ENCODE results near the gene TBX4.

TBX4 gene

DNA sequence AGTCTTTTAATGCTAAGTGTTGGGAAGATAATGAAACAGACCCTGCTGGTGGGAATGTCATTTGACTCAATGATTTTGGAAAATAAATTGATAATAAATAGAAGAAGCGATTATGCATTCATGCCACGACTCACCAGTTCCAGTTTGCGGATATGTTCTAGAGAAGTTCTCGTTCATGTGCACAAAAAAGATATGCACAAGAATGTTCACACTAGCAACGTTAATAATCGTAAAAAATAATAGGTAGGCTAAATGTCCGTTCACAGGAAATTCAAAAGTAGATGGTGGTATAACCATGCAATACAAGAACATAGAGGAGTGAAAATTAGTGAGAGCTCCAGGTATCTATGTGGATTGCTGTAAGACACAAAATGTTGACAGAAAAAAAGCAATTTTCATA lies 79.0 kb downstream of the TBX4 start:
- no peak overlapping the region for H3K4me3 ChIP-seq (ENCODE audit: control insufficient read depth, low read depth, low read length)
- TF ChIP-seq, protein P1, sequence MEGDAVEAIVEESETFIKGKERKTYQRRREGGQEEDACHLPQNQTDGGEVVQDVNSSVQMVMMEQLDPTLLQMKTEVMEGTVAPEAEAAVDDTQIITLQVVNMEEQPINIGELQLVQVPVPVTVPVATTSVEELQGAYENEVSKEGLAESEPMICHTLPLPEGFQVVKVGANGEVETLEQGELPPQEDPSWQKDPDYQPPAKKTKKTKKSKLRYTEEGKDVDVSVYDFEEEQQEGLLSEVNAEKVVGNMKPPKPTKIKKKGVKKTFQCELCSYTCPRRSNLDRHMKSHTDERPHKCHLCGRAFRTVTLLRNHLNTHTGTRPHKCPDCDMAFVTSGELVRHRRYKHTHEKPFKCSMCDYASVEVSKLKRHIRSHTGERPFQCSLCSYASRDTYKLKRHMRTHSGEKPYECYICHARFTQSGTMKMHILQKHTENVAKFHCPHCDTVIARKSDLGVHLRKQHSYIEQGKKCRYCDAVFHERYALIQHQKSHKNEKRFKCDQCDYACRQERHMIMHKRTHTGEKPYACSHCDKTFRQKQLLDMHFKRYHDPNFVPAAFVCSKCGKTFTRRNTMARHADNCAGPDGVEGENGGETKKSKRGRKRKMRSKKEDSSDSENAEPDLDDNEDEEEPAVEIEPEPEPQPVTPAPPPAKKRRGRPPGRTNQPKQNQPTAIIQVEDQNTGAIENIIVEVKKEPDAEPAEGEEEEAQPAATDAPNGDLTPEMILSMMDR (IDR thresholded peaks at IDR 0.05; ENCODE audit: control insufficient read depth, insufficient read depth, low read depth, low read length, missing control alignments) = no peak
- DNase-seq (ENCODE audit: low read depth) = no peak

GRCh38 chr17:61532826-61533225 lies 80.6 kb downstream of the TBX4 start:
- TF ChIP-seq, protein P1 (IDR thresholded peaks at IDR 0.05; ENCODE audit: control insufficient read depth, insufficient read depth, low read depth, low read length, missing control alignments) = no peak
- no peak for DNase-seq (ENCODE audit: low read depth)

GRCh38 chr17:61533797-61534196 lies 81.6 kb downstream of the TBX4 start:
- TF ChIP-seq, protein P1 (IDR thresholded peaks at IDR 0.05; ENCODE audit: control insufficient read depth, insufficient read depth, low read depth, low read length, missing control alignments) = no peak
- DNase-seq (ENCODE audit: low read depth) = no peak
- no peak overlapping the region for H3K4me3 ChIP-seq (ENCODE audit: control insufficient read depth, low read depth, low read length)

More at GRCh38 chr17:61532826-61533225, 80.6 kb downstream of the TBX4 start:
- no peak overlapping the region for H3K4me3 ChIP-seq (ENCODE audit: control insufficient read depth, low read depth, low read length)

GRCh38 chr17:61534414-61534813 lies 82.2 kb downstream of the TBX4 start:
- TF ChIP-seq, protein P1 (IDR thresholded peaks at IDR 0.05; ENCODE audit: control insufficient read depth, insufficient read depth, low read depth, low read length, missing control alignments) = no peak
- H3K4me3 ChIP-seq (ENCODE audit: control insufficient read depth, low read depth, low read length) = no peak overlapping the region
- no peak for DNase-seq (ENCODE audit: low read depth)

Measured in AG09309 (cell line).